CD4-positive, CD25-positive, alpha-beta regulatory T cell (primary cell): Measurements from ENCODE around the gene MSRB3. TPM values are rescaled to one million over a fixed set of nuclear protein-coding genes. Genes with fewer than 3 reads are reported as not detected.

Experiments
- ATAC-seq, 2 donors: fragments of 150-1000 bp; cut with Tn5 transposase; one replicate each; pipeline ENCODE4 v1.10.0; 2021; ENCODE audit warnings: low read depth in 2 of 2, moderate number of reproducible peaks in 2 of 2, moderate library complexity in 1 of 2
- DNase-seq, 3 donors: peaks; one replicate each; pipeline versions ENCODE4 v3.0.0 to v3.0.0-alpha.2; 2012 to 2022; ENCODE audit warnings: mixed read lengths in 1 of 3
- H3K27ac ChIP-seq: one replicate; pipeline ENCODE4 v1.7.0; 2013; ENCODE audit warnings: mild to moderate bottlenecking, low read length; ENCODE audit not compliant: insufficient read depth, poor library complexity, severe bottlenecking
- H3K27me3 ChIP-seq: one replicate; pipeline ENCODE4 v1.7.0; 2013; ENCODE audit warnings: low read length; ENCODE audit not compliant: control insufficient read depth, insufficient read depth
- H3K36me3 ChIP-seq: one replicate; pipeline ENCODE4 v1.7.0; 2013; ENCODE audit warnings: mild to moderate bottlenecking, low read length, moderate library complexity; ENCODE audit not compliant: control insufficient read depth, insufficient read depth
- H3K4me1 ChIP-seq: 2 replicates; pipeline ENCODE4 v1.7.0; 2013; ENCODE audit warnings: mild to moderate bottlenecking, low read length; ENCODE audit not compliant: insufficient read depth, control insufficient read depth, poor library complexity, severe bottlenecking
- H3K4me3 ChIP-seq: one replicate; pipeline ENCODE4 v1.7.0; 2013; ENCODE audit warnings: low read depth, mild to moderate bottlenecking, low read length, moderate library complexity
- H3K9me3 ChIP-seq, 2 experiments: 1 replicate in 1 of 2; 2 replicates in 1 of 2; pipeline ENCODE4 v1.7.0; 2013; ENCODE audit warnings: low read length in 2 of 2, mild to moderate bottlenecking in 1 of 2, moderate library complexity in 1 of 2; ENCODE audit not compliant: control insufficient read depth in 2 of 2
- H3K27ac Mint-ChIP-seq, 3 donors: one replicate each; pipeline ENCODE4 v1.8.0; 2020 to 2022; ENCODE audit warnings: mild to moderate bottlenecking in 3 of 3, mixed read lengths in 3 of 3, moderate library complexity in 2 of 3
- H3K27me3 Mint-ChIP-seq: one replicate; pipeline ENCODE4 v1.8.0; 2022; ENCODE audit warnings: mild to moderate bottlenecking, mixed read lengths
- H3K36me3 Mint-ChIP-seq: one replicate; pipeline ENCODE4 v1.8.0; 2020; ENCODE audit warnings: mixed read lengths
- H3K4me1 Mint-ChIP-seq, 4 donors: one replicate each; pipeline ENCODE4 v1.8.0; 2020 to 2022; ENCODE audit warnings: mixed read lengths in 4 of 4, mild to moderate bottlenecking in 1 of 4
- H3K4me3 Mint-ChIP-seq, 4 donors: one replicate each; pipeline ENCODE4 v1.8.0; 2020 to 2022; ENCODE audit warnings: mild to moderate bottlenecking in 4 of 4, mixed read lengths in 4 of 4, moderate library complexity in 3 of 4
- H3K9me3 Mint-ChIP-seq, 7 donors: one replicate each; pipeline ENCODE4 v1.8.0; 2020 to 2022; ENCODE audit warnings: mixed read lengths in 7 of 7, mild to moderate bottlenecking in 3 of 7, moderate library complexity in 2 of 7
- polyA plus RNA-seq, 4 donors: library from polyadenylated mRNA; unstranded; fragments of 300-500 nt; fragmentation: Illumina TruSeq; gene quantifications; one replicate each; pipeline ENCODE4 v1.2.3, GENCODE V29; 2021
- total RNA-seq: library from RNA; stranded (reverse); gene quantifications from one replicate; pipeline ENCODE4 v1.2.3, GENCODE V29; 2022

The MSRB3 gene
- total and polyA plus RNA-seq, 5 donors from 2014 or later, result 1.8 TPM; not detected in 4

DNA sequence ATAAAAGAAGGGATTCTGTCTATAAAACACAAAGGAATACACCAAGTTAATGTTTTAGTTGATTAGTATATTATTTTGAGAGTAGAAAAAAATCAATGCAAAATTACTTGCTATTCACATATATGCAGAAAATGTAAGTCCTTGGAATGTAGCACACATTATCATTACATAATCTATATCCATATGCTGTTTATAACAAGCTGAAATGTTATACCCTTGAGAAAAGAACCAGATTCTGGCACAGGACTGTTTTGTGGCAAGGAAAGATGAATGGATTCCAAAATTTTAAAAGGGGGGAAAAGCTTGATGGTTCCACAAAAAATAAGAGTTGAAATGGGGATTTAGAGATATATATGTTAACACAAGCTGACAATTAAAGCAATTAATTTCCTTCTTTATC, 153.6 kb downstream of the MSRB3 start:
- H3K27ac Mint-ChIP-seq, result no peak overlapping the region
- Histone ChIP-seq H3K36me3 (no peaks in the 10 kb centered on the region), H3K27ac (no peak overlapping the region), H3K4me1 (no peaks in the 10 kb centered on the region), H3K4me3 (no peak overlapping the region), H3K27me3 (no peaks in the 10 kb centered on the region), H3K9me3 (no peaks in the 10 kb centered on the region)
- H3K27me3 Mint-ChIP-seq, result no peaks in the 10 kb centered on the region
- no peaks in the 10 kb centered on the region for H3K36me3 Mint-ChIP-seq
- H3K9me3 Mint-ChIP-seq, result peaks cover 0 to 5% (median 1%) of the 10 kb centered on the region in 7 donors
- no peak overlapping the region for H3K4me3 Mint-ChIP-seq
- ATAC-seq (no peak), DNase-seq (no peak)
- H3K4me1 Mint-ChIP-seq, result no peaks in the 10 kb centered on the region

DNA sequence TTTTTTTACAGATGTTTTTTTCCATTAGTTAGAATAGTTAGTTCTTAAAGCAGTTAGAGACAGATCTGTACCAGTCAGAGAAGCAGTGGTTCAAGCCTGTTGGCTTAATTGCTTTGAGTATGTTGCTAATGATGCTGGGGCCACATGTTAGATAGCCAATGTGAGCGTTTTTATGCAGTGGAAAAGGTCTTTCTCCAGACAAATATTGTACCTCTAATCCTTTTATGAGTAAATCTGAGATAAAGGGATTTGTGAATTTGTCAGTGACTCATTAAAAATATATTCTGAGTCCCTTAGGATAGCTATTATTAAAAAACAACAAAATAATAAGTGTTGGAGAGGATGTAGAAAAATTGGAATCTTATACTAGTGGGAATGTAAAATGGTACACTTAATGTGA, 154.2 kb downstream of the MSRB3 start:
- Mint-ChIP-seq H3K4me3 (no peak overlapping the region), H3K9me3 (peaks cover 0 to 5% (median 0%) of the 10 kb centered on the region in 7 donors), H3K27me3 (no peaks in the 10 kb centered on the region), H3K27ac (no peak overlapping the region), H3K4me1 (no peaks in the 10 kb centered on the region), H3K36me3 (no peaks in the 10 kb centered on the region)
- no peak overlapping the region for H3K27ac ChIP-seq
- H3K9me3 ChIP-seq, result no peaks in the 10 kb centered on the region
- no peak overlapping the region for H3K4me3 ChIP-seq
- H3K36me3 ChIP-seq, result no peaks in the 10 kb centered on the region
- no peak for DNase-seq
- no peaks in the 10 kb centered on the region for H3K27me3 ChIP-seq
- no peaks in the 10 kb centered on the region for H3K4me1 ChIP-seq
- no peak for ATAC-seq

DNA sequence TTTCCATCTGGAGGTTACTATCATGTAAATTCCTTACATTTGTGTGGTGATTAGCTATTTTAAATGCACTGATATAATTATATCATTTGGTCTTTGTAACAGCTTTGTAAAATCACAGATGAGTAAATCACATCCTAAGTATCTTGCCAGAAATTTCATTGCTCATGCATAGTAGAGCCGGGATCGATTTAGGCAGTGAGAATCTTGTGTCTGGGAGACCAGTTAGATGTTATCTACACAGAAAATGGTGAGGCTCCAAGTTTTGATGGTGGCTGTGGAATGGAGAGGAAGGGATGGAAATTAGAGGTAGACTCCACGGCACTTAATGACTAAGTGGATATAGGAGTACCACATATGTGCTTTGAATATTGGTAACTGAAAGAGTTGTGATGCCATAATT, 156.3 kb downstream of the MSRB3 start:
- Histone ChIP-seq H3K4me3 (no peak overlapping the region), H3K36me3 (no peaks in the 10 kb centered on the region), H3K4me1 (no peaks in the 10 kb centered on the region), H3K27ac (no peak overlapping the region), H3K9me3 (no peaks in the 10 kb centered on the region), H3K27me3 (no peaks in the 10 kb centered on the region)
- no peaks in the 10 kb centered on the region for H3K27me3 Mint-ChIP-seq
- no peak overlapping the region for H3K27ac Mint-ChIP-seq
- H3K4me3 Mint-ChIP-seq, result no peak overlapping the region
- peaks cover 0 to 4% (median 0%) of the 10 kb centered on the region in 7 donors for H3K9me3 Mint-ChIP-seq
- ATAC-seq (no peak), DNase-seq (no peak)
- no peaks in the 10 kb centered on the region for H3K36me3 Mint-ChIP-seq
- H3K4me1 Mint-ChIP-seq, result no peaks in the 10 kb centered on the region

DNA sequence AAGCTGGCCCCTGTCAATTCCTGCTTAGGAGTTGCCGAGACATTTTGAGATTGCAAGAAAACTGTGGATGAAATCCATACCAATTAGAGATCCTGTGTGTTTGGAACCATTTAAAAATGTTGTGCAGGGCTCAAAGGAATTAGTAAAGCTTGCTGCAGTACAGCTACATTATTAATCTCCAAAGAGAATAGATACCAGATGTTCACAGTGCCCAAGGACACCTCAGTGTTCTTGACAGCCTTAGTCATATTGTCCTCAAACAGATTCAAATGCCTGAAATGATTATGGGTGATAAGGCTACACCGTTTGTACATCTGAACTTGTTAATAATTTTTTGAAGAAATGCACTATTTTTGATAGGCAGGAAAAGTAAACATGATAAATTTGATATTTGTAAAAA, 164.6 kb downstream of the MSRB3 start:
- no peak for ATAC-seq

DNA sequence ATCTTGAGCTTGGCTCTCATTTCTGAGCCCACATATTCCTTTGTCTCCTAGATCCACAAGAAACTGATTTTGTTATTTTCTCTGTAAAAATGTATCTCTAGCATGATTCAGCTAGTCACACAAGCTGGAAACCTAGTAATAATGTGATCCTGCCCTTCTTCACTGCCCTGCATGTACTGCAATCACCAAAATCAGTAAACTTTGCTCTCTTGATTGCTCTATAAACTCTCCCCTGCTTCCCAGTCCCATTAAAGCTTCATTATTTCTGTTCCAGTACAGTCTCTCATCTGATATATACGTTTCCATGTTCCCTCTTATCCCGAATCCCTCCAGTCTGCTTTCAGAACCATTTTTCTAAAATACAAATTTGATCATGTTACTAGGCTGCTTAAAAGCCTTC, 166.5 kb downstream of the MSRB3 start:
- H3K27ac ChIP-seq, result no peak overlapping the region
- Mint-ChIP-seq H3K4me1 (no peaks in the 10 kb centered on the region), H3K27me3 (no peaks in the 10 kb centered on the region), H3K9me3 (peaks cover 0 to 6% (median 0%) of the 10 kb centered on the region in 7 donors), H3K4me3 (no peak overlapping the region), H3K27ac (no peak overlapping the region), H3K36me3 (no peaks in the 10 kb centered on the region)
- H3K9me3 ChIP-seq, result no peaks in the 10 kb centered on the region
- H3K36me3 ChIP-seq, result no peaks in the 10 kb centered on the region
- DNase-seq (no peak), ATAC-seq (no peak)
- H3K4me3 ChIP-seq, result no peak overlapping the region
- no peaks in the 10 kb centered on the region for H3K27me3 ChIP-seq
- H3K4me1 ChIP-seq, result no peaks in the 10 kb centered on the region

More for the DNA sequence above, 164.6 kb downstream of the MSRB3 start:
- Histone ChIP-seq H3K36me3 (no peaks in the 10 kb centered on the region), H3K4me1 (no peaks in the 10 kb centered on the region), H3K4me3 (no peak overlapping the region), H3K27me3 (no peaks in the 10 kb centered on the region), H3K9me3 (no peaks in the 10 kb centered on the region), H3K27ac (no peak overlapping the region)
- no peaks in the 10 kb centered on the region for H3K27me3 Mint-ChIP-seq
- H3K4me1 Mint-ChIP-seq, result no peaks in the 10 kb centered on the region
- H3K9me3 Mint-ChIP-seq, result peaks cover 0 to 7% (median 2%) of the 10 kb centered on the region in 7 donors
- H3K27ac Mint-ChIP-seq, result no peak overlapping the region
- no peak for DNase-seq
- H3K4me3 Mint-ChIP-seq, result no peak overlapping the region
- H3K36me3 Mint-ChIP-seq, result no peaks in the 10 kb centered on the region

DNA sequence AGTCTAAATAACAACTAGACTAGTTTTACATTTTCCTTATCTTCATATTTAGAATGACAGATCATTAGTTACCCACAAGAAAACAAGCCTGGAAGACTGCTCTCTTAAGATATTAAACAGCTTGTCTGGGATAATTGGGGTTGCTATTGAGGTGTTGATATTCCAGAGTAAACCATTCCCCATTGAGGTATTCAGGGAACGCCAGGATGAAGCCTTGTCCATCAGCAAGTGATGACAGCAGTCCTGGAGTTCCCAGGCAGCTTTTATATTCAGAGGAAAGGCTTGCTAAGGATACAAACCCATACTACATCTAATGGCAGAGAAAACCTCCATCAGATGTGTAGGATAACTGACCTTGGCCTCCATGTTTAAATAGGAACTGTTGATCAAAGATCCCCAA, 168.4 kb downstream of the MSRB3 start:
- Histone ChIP-seq H3K27me3 (peaks cover 2% of the 10 kb centered on the region), H3K4me3 (no peak overlapping the region), H3K9me3 (no peaks in the 10 kb centered on the region), H3K4me1 (no peaks in the 10 kb centered on the region), H3K27ac (no peak overlapping the region), H3K36me3 (no peaks in the 10 kb centered on the region)
- H3K4me3 Mint-ChIP-seq, result no peak overlapping the region
- H3K27me3 Mint-ChIP-seq, result no peaks in the 10 kb centered on the region
- DNase-seq (no peak), ATAC-seq (no peak)
- no peaks in the 10 kb centered on the region for H3K36me3 Mint-ChIP-seq
- H3K27ac Mint-ChIP-seq, result no peak overlapping the region
- no peaks in the 10 kb centered on the region for H3K4me1 Mint-ChIP-seq
- peaks cover 0 to 6% (median 0%) of the 10 kb centered on the region in 7 donors for H3K9me3 Mint-ChIP-seq

DNA sequence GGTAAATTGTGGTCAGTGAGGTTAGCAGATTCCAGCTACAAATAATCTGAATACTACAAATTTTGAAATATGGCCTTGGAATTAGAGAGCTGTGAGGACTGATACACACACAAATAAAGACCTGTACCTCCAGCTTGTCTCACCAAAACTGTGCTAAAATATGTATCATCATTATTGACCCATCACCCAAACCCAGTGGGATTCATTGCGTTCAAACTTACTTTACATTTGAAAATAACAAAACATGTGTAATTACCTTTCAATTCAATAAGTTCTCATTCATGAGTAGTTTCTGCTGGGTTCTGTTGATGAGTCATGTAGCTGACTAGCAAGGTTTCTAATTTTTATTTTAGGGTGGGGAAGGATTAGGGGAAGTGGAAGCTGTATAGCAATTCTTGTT, 170.9 kb downstream of the MSRB3 start:
- no peaks in the 10 kb centered on the region for H3K4me1 ChIP-seq
- H3K4me3 ChIP-seq, result no peak overlapping the region
- no peaks in the 10 kb centered on the region for H3K36me3 Mint-ChIP-seq
- H3K4me1 Mint-ChIP-seq, result no peaks in the 10 kb centered on the region
- H3K27me3 Mint-ChIP-seq, result no peaks in the 10 kb centered on the region
- no peak for ATAC-seq
- no peak for DNase-seq
- H3K4me3 Mint-ChIP-seq, result no peak overlapping the region
- no peaks in the 10 kb centered on the region for H3K9me3 ChIP-seq
- H3K27ac ChIP-seq, result no peak overlapping the region
- peaks cover 0 to 3% (median 0%) of the 10 kb centered on the region in 7 donors for H3K9me3 Mint-ChIP-seq
- no peaks in the 10 kb centered on the region for H3K36me3 ChIP-seq
- H3K27me3 ChIP-seq, result peaks cover 2% of the 10 kb centered on the region
- H3K27ac Mint-ChIP-seq, result no peak overlapping the region

DNA sequence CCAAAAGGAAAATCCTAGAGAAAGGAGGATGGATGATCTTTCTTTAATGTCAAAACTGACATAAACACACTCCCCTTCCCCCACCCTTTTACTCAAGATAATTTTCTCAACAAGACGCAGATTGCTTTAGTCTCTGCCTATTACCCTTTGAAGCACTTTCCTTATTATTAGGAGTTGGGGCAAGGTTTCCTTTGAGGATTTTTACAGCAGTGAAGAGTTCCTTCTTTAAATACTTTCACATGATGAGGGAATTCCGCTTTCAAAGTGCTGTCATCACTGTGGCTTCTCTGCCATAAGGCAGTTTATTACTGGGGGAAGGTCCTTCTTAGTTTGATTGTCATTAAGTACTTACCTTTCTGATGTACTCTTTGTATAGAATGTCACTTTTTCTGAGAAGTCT, 172.1 kb downstream of the MSRB3 start:
- Mint-ChIP-seq H3K4me3 (no peak overlapping the region), H3K36me3 (no peaks in the 10 kb centered on the region), H3K4me1 (no peaks in the 10 kb centered on the region), H3K27ac (no peak overlapping the region), H3K27me3 (no peaks in the 10 kb centered on the region), H3K9me3 (peaks cover 0 to 2% (median 0%) of the 10 kb centered on the region in 7 donors)
- Histone ChIP-seq H3K36me3 (no peaks in the 10 kb centered on the region), H3K4me1 (no peaks in the 10 kb centered on the region), H3K9me3 (no peaks in the 10 kb centered on the region), H3K27me3 (peaks cover 2% of the 10 kb centered on the region), H3K27ac (no peak overlapping the region), H3K4me3 (no peak overlapping the region)
- ATAC-seq (no peak), DNase-seq (no peak)
